ES-I3 (cell line): ENCODE measurements around the gene COA8.
"Not testable (repeated sequence)": the region's sequence is repeated elsewhere in the genome, so short reads cannot be mapped to it uniquely, and the experiment has no call there.

ENCODE experiments used
- H3K36me3 ChIP-seq: 2 replicates; pipeline ENCODE4 v1.6.1; 2013; ENCODE audit warnings: mild to moderate bottlenecking, low read length, control low read depth, moderate library complexity; ENCODE audit not compliant: insufficient read depth
- H3K4me1 ChIP-seq: 2 replicates; pipeline ENCODE4 v1.6.1; 2013; ENCODE audit warnings: mild to moderate bottlenecking, control low read depth, low read length; ENCODE audit not compliant: insufficient read depth
- H3K9ac ChIP-seq: 2 replicates; pipeline ENCODE4 v1.6.1; 2013; ENCODE audit warnings: low read depth, mild to moderate bottlenecking, low read length, moderate library complexity
- H3K9me3 ChIP-seq: 2 replicates; pipeline ENCODE4 v1.6.1; 2013; ENCODE audit warnings: mild to moderate bottlenecking, low read length, moderate library complexity; ENCODE audit not compliant: control insufficient read depth, insufficient read depth

The COA8 gene

DNA sequence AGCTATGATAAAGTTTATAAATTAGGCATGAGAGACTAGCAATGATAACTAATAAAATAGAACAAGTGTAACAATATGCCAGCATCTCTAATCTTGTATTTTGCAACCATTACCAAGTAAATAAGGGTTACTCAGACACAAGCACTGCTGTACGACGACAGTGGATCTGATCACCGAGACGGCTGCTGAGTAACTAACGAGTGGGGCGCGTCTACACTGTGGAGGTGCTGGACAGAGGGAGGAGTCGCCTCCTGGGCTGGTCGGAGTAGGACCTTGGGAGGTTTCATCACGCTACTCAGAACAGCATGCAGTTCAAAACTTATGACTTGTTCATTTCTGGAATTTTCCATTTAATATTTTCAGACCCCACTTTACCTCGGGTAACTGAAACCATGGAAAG lies 18.4 kb downstream of the COA8 start:
- Histone ChIP-seq H3K9me3 (no peaks in the 10 kb centered on the region), H3K4me1 (no peaks in the 10 kb centered on the region), H3K9ac (no peak overlapping the region), H3K36me3 (peaks cover 6% of the 10 kb centered on the region; the same call in 1 of the 2 replicates)

- Histone ChIP-seq H3K36me3 (peaks cover 6% of the 10 kb centered on the region; the same call in 1 of the 2 replicates), H3K9me3 (no peaks in the 10 kb centered on the region), H3K9ac (no peak overlapping the region), H3K4me1 (no peaks in the 10 kb centered on the region)
These were observed 19.4 kb downstream of the COA8 start for GRCh38 chr14:103581954-103582703.

GRCh38 chr14:103584326-103584915 lies 21.7 kb downstream of the COA8 start:
- Histone ChIP-seq H3K9ac (no peak overlapping the region), H3K9me3 (no peaks in the 10 kb centered on the region), H3K4me1 (no peaks in the 10 kb centered on the region), H3K36me3 (no peaks in the 10 kb centered on the region)

DNA sequence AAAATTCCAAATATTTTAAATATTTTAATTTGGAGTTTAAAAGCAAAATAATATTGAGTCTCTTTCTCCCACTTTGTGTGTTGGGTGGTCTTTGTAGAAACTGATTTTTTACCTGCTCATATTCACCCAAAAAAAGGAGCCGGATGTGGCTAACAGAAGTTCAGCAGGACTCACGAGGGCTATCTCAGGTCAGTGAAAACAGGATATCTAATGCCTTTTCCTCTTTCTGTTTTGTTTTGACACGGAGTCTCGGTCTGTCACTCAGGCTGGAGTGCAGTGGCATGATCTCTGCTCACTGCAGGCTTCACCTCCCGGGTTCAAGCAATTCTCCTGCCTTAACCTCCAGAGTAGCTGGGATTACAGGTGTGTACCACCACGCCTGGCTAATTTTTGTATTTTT lies 30.8 kb downstream of the COA8 start:
- Histone ChIP-seq H3K4me1 (peaks cover 6% of the 10 kb centered on the region; the same call in 1 of the 2 replicates), H3K9ac (no peak overlapping the region), H3K36me3 (no peaks in the 10 kb centered on the region; the same call in none of the 2 replicates), H3K9me3 (no peaks in the 10 kb centered on the region)

DNA sequence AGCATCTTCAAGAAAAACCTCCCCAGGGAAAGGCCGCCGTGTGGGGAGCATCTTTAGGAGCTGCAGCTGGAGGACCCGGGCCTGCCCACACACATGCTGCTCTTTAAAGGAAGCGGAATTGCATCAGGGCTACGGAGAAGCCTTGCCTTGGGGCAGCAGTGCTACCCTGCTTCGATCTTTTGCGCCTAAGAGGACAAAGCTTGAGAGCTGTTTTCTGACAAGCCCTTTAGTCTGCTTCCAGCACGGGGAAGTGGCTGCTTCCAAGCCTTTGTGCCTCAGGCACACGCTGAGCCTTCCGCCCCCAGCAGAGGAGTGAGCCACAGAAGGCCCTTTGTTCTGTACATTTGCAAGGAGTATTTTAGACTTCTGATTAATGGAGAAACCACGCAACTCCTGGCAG lies 31.5 kb downstream of the COA8 start:
- Histone ChIP-seq H3K36me3 (no peaks in the 10 kb centered on the region; the same call in none of the 2 replicates), H3K4me1 (peaks cover 6% of the 10 kb centered on the region; the same call in 1 of the 2 replicates), H3K9ac (no peak overlapping the region), H3K9me3 (no peaks in the 10 kb centered on the region)

DNA sequence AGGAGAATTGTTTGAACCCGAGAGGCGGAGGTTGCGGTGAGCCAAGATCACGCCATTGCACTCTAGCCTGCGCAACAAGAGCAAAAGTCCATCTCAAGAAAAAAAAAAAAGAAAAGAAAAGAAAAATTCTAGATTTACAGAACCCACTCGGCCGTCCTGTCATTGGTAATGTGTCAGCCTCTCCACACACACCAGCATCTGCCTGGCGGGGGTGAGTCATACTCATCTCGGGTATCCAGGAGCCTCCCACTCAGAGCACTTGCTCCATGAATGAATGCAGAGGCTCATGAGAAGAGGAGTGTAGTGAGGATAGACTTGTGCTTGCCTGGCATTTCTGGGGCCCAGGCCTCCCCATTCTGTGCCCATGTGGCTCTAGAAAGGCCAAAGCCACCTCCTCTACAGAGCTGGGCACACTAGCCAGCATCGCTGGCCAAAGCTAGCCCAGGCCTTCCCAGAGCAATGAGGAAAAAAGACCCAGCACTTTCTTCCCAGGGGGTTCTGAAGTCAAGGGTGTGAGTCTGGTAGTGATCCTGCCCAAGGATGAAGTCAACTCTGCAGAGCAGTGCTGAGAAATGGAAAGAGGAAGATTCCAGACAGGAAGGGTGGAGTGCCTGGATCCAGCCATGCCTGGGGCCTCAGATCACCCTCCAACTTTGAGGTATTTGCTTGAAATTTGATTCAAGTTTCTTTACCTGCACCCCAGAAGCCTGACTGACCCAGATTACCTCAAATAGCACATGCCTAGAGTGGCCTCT lies 35.0 kb downstream of the COA8 start:
- Histone ChIP-seq H3K4me1 (no peaks in the 10 kb centered on the region; the same call in 1 of the 2 replicates), H3K9ac (no peak overlapping the region), H3K9me3 (no peaks in the 10 kb centered on the region), H3K36me3 (no peaks in the 10 kb centered on the region)

GRCh38 chr14:103600503-103600902 lies 37.7 kb downstream of the COA8 start:
- Histone ChIP-seq H3K9ac (no peak overlapping the region), H3K36me3 (no peaks in the 10 kb centered on the region)

GRCh38 chr14:103604620-103605019 lies 41.9 kb downstream of the COA8 start:
- Histone ChIP-seq H3K9me3 (no peaks in the 10 kb centered on the region), H3K4me1 (no peaks in the 10 kb centered on the region), H3K36me3 (no peaks in the 10 kb centered on the region), H3K9ac (no peak overlapping the region)

More at GRCh38 chr14:103600503-103600902, 37.7 kb downstream of the COA8 start:
- no peaks in the 10 kb centered on the region; the same call in 1 of the 2 replicates for H3K4me1 ChIP-seq
- no peaks in the 10 kb centered on the region for H3K9me3 ChIP-seq

DNA sequence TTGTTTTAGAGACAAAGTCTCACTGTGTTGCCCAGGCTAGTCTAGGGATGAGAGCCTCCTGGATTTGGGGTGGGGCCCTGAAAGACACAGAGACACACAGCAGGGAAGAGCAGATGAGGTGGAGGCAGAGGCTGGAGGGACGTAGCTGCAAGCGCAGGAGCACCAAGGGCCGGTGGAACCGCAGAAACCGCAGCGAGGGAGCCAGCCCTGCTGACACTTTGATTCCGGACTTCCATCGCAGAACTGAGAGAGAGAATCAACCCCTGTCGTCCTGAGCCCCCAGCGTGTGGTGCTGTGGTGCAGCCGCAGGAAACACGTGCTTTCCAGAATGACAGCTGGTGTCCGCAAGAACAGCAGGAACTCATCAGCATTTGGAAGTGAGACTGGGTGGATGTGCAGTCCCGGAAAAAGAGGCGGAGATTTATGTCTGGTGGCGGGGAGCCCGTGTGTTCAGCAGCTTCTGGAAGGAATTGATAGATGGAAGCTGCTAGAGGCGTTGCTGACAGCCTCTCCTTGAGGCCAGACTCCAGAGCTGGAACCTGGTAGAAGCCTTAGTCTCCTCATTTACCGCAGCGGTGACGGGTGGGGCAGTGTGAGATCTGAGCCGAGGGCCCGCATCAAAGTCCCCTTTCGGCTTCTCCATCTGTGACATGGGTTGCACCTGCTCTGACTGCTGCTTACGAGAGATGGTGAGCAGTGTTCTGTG lies 44.4 kb downstream of the COA8 start:
- Histone ChIP-seq H3K4me1 (no peaks in the 10 kb centered on the region), H3K36me3 (no peaks in the 10 kb centered on the region), H3K9me3 (peaks cover 5% of the 10 kb centered on the region; the same call in 1 of the 2 replicates), H3K9ac (no peak overlapping the region)

DNA sequence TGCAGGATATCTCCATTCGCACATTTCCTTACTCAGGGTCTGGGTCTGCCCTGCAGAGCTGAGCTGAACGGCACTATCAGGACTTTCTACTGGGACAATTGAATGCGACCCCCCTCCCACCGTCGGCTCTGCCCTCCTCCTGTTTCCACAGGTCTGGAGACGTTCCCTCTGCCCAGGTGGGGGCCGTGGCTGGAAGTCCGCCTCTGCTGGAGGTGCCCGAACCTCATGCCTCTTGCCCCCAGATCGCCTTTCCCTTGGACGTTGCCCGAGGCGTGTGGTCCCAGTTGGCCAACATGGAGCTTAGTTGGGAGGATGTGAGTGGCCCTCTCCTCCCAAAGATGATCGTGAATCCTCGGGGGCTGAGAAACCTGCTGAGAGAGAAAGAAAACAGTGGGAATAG lies 45.1 kb downstream of the COA8 start:
- Histone ChIP-seq H3K4me1 (no peaks in the 10 kb centered on the region), H3K9me3 (peaks cover 5% of the 10 kb centered on the region; the same call in 1 of the 2 replicates), H3K36me3 (no peaks in the 10 kb centered on the region), H3K9ac (no peak overlapping the region)

- H3K4me1 ChIP-seq, H3K9me3 ChIP-seq, H3K9ac ChIP-seq, H3K36me3 ChIP-seq: not testable (repeated sequence)
These were observed 46.3 kb downstream of the COA8 start for GRCh38 chr14:103609081-103609480.

DNA sequence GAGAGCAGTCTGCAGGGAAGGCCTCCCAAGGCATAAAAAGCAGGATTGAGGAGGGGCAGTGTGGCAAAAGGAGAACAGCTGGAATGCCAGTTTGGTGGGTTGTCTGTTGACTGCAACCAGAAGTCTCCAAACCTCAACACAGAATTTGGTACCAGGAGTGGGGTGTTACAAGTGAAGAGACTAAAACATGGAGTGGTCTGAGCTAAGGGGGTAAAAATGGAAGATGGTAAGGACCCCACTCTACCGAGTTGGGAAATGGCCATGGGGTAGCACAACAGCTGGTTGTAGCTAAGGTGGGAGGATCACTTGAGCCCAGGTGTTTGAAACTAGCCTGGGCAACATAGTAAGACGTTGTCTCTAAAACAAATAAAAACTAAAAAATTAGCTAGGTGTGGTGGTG lies 48.5 kb downstream of the COA8 start:
- Histone ChIP-seq H3K9ac (no peak overlapping the region), H3K9me3 (peaks cover 5% of the 10 kb centered on the region; the same call in 1 of the 2 replicates)

DNA sequence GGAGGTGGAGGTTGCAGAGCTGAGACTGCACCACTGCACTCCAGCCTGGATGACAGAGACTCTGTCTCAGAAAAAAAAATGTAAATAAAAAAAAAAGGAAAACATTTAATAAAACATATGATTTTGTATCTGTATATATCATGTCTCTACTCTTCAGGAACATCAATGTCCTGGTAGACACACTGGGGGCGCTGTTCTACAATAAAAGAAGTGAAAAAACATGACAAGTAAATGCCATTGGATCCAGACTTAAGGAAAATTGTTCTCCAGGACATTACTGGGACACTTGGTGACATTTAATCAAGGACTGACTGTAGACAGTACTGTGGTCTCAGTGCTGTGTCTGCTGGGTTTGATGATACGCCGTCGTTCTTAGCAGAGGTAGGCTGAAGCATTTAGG lies 50.8 kb downstream of the COA8 start:
- no peaks in the 10 kb centered on the region for H3K36me3 ChIP-seq
- no peaks in the 10 kb centered on the region for H3K4me1 ChIP-seq
- no peak overlapping the region for H3K9ac ChIP-seq
- peaks cover 5% of the 10 kb centered on the region; the same call in 1 of the 2 replicates for H3K9me3 ChIP-seq

More for the DNA sequence above, 48.5 kb downstream of the COA8 start:
- Histone ChIP-seq H3K36me3 (no peaks in the 10 kb centered on the region), H3K4me1 (no peaks in the 10 kb centered on the region)
